SIG-M5 (cell line): ENCODE data around the gene MKI67.

ENCODE experiments used
- DNase-seq: peaks from one replicate; lab custom pipeline; 2025; lab: John Stamatoyannopoulos, UW

The MKI67 gene

GRCh38 chr10:128084364-128084763 is 41.9 kb downstream of the MKI67 start:
- DNase-seq: no peak

GRCh38 chr10:128083191-128083895 is 42.9 kb downstream of the MKI67 start:
- DNase-seq: no peak

- DNase-seq: no peak
Measured at GRCh38 chr10:128081720-128082119, 44.5 kb downstream of the MKI67 start.

- no peak for DNase-seq
Measured at GRCh38 chr10:128081222-128081621, 45.0 kb downstream of the MKI67 start.

- DNase-seq: no peak
Measured at GRCh38 chr10:128080641-128081040, 45.6 kb downstream of the MKI67 start.

- no peak for DNase-seq
Measured at GRCh38 chr10:128080231-128080630, 46.0 kb downstream of the MKI67 start.

- no peak for DNase-seq
Measured at GRCh38 chr10:128078136-128078969, 47.9 kb downstream of the MKI67 start.

GRCh38 chr10:128077155-128077875 is 48.9 kb downstream of the MKI67 start:
- no peak for DNase-seq

GRCh38 chr10:128074589-128074988 is 51.6 kb downstream of the MKI67 start:
- DNase-seq: no peak

GRCh38 chr10:128073890-128074289 is 52.3 kb downstream of the MKI67 start:
- DNase-seq: no peak

- DNase-seq: no peak
Measured at GRCh38 chr10:128072941-128073645, 53.1 kb downstream of the MKI67 start.

- no peak for DNase-seq
Measured at GRCh38 chr10:128072046-128072445, 54.2 kb downstream of the MKI67 start.

- DNase-seq: no peak
Measured at GRCh38 chr10:128071417-128071782, 54.8 kb downstream of the MKI67 start.

- no peak for DNase-seq
Measured at GRCh38 chr10:128070721-128071416, 55.4 kb downstream of the MKI67 start.

GRCh38 chr10:128070161-128070560 is 56.1 kb downstream of the MKI67 start:
- no peak for DNase-seq

- peak; percentile 25 for DNase-seq
Measured at GRCh38 chr10:128069351-128070051, 56.7 kb downstream of the MKI67 start.

GRCh38 chr10:128068398-128069285 is 57.6 kb downstream of the MKI67 start:
- no peak for DNase-seq

GRCh38 chr10:128067691-128068397 is 58.4 kb downstream of the MKI67 start:
- no peak for DNase-seq

GRCh38 chr10:128066870-128067382 is 59.3 kb downstream of the MKI67 start:
- DNase-seq: no peak
